Esophagus squamous epithelium (tissue), 5 donors: ENCODE results near the gene ZIC4. TPM values are rescaled to one million over a fixed set of nuclear protein-coding genes. Genes with fewer than 3 reads are reported as not detected.
A peak's percentile ranks its signal among the peaks of the same experiment; 100 is the strongest.

Source experiments
- DNase-seq: peaks from one replicate; lab custom pipeline; 2025; lab: John Stamatoyannopoulos, UW
- H3K27ac ChIP-seq, 4 donors: fragments of 200-600 bp; sonication (generic); one replicate each; pipeline ENCODE4 v1.5.1; 2016 to 2019; ENCODE audit warnings: mild to moderate bottlenecking in 1 of 4
- H3K27me3 ChIP-seq, 4 donors: fragments of 200-600 bp; sonication (generic); 1 replicate in 3 of 4; 2 replicates in 1 of 4; pipeline versions ENCODE4 v1.5.1 to v1.6.0; 2017 to 2021; ENCODE audit warnings: antibody characterized with exemption in 1 of 4
- H3K36me3 ChIP-seq, 3 donors: fragments of 200-600 bp; sonication (generic); one replicate each; pipeline ENCODE4 v1.5.1; 2016 to 2019
- H3K4me1 ChIP-seq, 3 donors: fragments of 200-600 bp; sonication (generic); one replicate each; pipeline ENCODE4 v1.5.1; 2017 to 2019
- H3K4me3 ChIP-seq, 4 donors: fragments of 200-600 bp; sonication (generic); 1 replicate in 3 of 4; 2 replicates in 1 of 4; pipeline ENCODE4 v1.5.1; 2016 to 2019; ENCODE audit warnings: mild to moderate bottlenecking in 2 of 4, moderate library complexity in 1 of 4
- H3K9me3 ChIP-seq, 3 donors: fragments of 200-600 bp; sonication (generic); one replicate each; pipeline ENCODE4 v1.5.1; 2016 to 2019
- CTCF ChIP-seq, 6 experiments: fragments of 450-650 bp in 4 of 6; fragments of 200-600 bp in 2 of 6; sonication (generic) in 2 of 6; IDR thresholded peaks; one replicate each; pipeline ENCODE4 v1.5.1; 2016 to 2019; ENCODE audit warnings: antibody characterized with exemption in 6 of 6, mild to moderate bottlenecking in 4 of 6, moderate library complexity in 4 of 6
- POLR2A ChIP-seq, 4 donors: fragments of 450-650 bp; IDR thresholded peaks; one replicate each; pipeline ENCODE4 v1.6.1; 2017; ENCODE audit warnings: antibody characterized with exemption in 4 of 4, mild to moderate bottlenecking in 4 of 4, moderate library complexity in 3 of 4
- WGBS, 2 donors: methylation state at CpG; one replicate each; pipeline ENCODE4 v1.1.5; 2018; 5-methylcytosine and 5-hydroxymethylcytosine counted together
- intact Hi-C: fragments of 100-400 bp; cut with DNase I; formaldehyde crosslinking; loops from one replicate; pipeline ENCODE4 v1.15.0; 2022
- total RNA-seq, 4 donors: library from RNA; depleted of rRNA; stranded (reverse); fragments of >200 nt; gene quantifications; one replicate each; pipeline ENCODE4 v1.1.0, GENCODE V29; 2016
- donor health status: DM: yes; HTN: yes; CAD: no.

The ZIC4 gene
- total RNA-seq, 4 donors from 2014 or later, result not detected

GRCh38 chr3:147409143-147410115 is 3.1 kb upstream of the ZIC4 start, which contains the start of gene ZIC1:
Gene ZIC1 (plus strand): TSS chr3:147409365. CDS start chr3:147410113, 748 bp downstream.
- H3K27me3 ChIP-seq, result peaks cover 39 to 100% (median 73%) of the 10 kb centered on the region in 4 donors
- H3K36me3 ChIP-seq, result no peaks in the 10 kb centered on the region
- no peak for DNase-seq
- peak within 1 kb of the TSS in 3 of 4 donors; percentile 24 to 56 (median 40) for H3K4me3 ChIP-seq
- WGBS, 2 donors, result 18 to 23% methylated on average over 38 to 46 of the region's 80 CpGs
- TF ChIP-seq CTCF (IDR thresholded peaks at IDR 0.05) (no peak), POLR2A (IDR thresholded peaks at IDR 0.05) (no peak)
- no peak within 1 kb of the TSS for H3K27ac ChIP-seq
- intact Hi-C loops, result no loop called here
- peaks cover 0 to 47% (median 19%) of the 10 kb centered on the region in 3 donors for H3K9me3 ChIP-seq
- H3K4me1 ChIP-seq, result peaks cover 18 to 63% (median 31%) of the 10 kb centered on the region in 3 donors

- WGBS, 2 donors, result 21% methylated on average over 21 to 28 of the region's 28 CpGs
- H3K36me3 ChIP-seq, result no peaks in the 10 kb centered on the region
- DNase-seq, result no peak
- no peak overlapping the region for H3K4me3 ChIP-seq
- peaks cover 0 to 47% (median 19%) of the 10 kb centered on the region in 3 donors for H3K9me3 ChIP-seq
- peaks cover 39 to 100% (median 73%) of the 10 kb centered on the region in 4 donors for H3K27me3 ChIP-seq
- TF ChIP-seq CTCF (IDR thresholded peaks at IDR 0.05) (no peak), POLR2A (IDR thresholded peaks at IDR 0.05) (no peak)
- H3K4me1 ChIP-seq, result peaks cover 18 to 58% (median 27%) of the 10 kb centered on the region in 3 donors
- H3K27ac ChIP-seq, result no peak overlapping the region
- intact Hi-C loops, result no loop called here
These were observed 2.1 kb upstream of the ZIC4 start for GRCh38 chr3:147408188-147409100.

- DNase-seq, result no peak
- TF ChIP-seq CTCF (IDR thresholded peaks at IDR 0.05) (no peak), POLR2A (IDR thresholded peaks at IDR 0.05) (no peak)
- 20 to 25% methylated on average over 27 of the region's 27 CpGs for WGBS, 2 donors
- Histone ChIP-seq H3K4me1 (peaks cover 18 to 50% (median 19%) of the 10 kb centered on the region in 3 donors), H3K9me3 (peaks cover 0 to 41% (median 18%) of the 10 kb centered on the region in 3 donors), H3K27me3 (peaks cover 34 to 100% (median 65%) of the 10 kb centered on the region in 4 donors), H3K27ac (no peak overlapping the region), H3K36me3 (no peaks in the 10 kb centered on the region), H3K4me3 (peak overlapping the region in 1 of 4 donors; percentile 29)
- intact Hi-C loops, result no loop called here
These were observed 1.3 kb upstream of the ZIC4 start for GRCh38 chr3:147407498-147408187.

GRCh38 chr3:147407114-147407497 is 763 bp upstream of the ZIC4 start:
- intact Hi-C loops, result no loop called here
- no peak for DNase-seq
- Histone ChIP-seq H3K27me3 (peaks cover 31 to 100% (median 60%) of the 10 kb centered on the region in 4 donors), H3K9me3 (peaks cover 0 to 35% (median 15%) of the 10 kb centered on the region in 3 donors), H3K4me3 (peak overlapping the region in 1 of 4 donors; percentile 29), H3K4me1 (peaks cover 17 to 45% (median 18%) of the 10 kb centered on the region in 3 donors), H3K27ac (no peak overlapping the region), H3K36me3 (no peaks in the 10 kb centered on the region)
- TF ChIP-seq POLR2A (IDR thresholded peaks at IDR 0.05), result no peak
- TF ChIP-seq CTCF (IDR thresholded peaks at IDR 0.05), result no peak
- 11 to 13% methylated on average over 13 to 17 of the region's 17 CpGs for WGBS, 2 donors
